HCT116 (cell line): ENCODE measurements around the gene ARMC2. TPM values are rescaled to one million over a fixed set of nuclear protein-coding genes. Genes with fewer than 3 reads are reported as not detected.

Experiments
- ATAC-seq: fragments of 200-7000 bp; cut with Tn5 transposase; 2 replicates; pipeline ENCODE4 v1.9.1; 2020; ENCODE audit warnings: mild to moderate bottlenecking, moderate library complexity
- BruUV-seq: library from RNA; stranded (reverse); fragments of 400-500 nt; replicated peaks from 2 replicates; lab custom pipeline; 2021; lab: Mats Ljungman, UMichigan
- CTCF ChIA-PET: fragments of 300-600 bp; sonication (Branson Sonifier 250); formaldehyde crosslinking; loops from one replicate; lab custom pipeline; 2021; ENCODE audit warnings: antibody characterized with exemption; lab: Charles Lee
- POLR2A ChIA-PET: fragments of 300-600, 350-600 bp; sonication (Branson Sonifier 250); formaldehyde crosslinking; loops from one replicate; lab custom pipeline; 2021; ENCODE audit warnings: antibody characterized with exemption; lab: Charles Lee
- RAD21 ChIA-PET, 2 experiments: fragments of 300-600 bp; sonication (Branson Sonifier 250); formaldehyde crosslinking; loops; one replicate each; lab custom pipeline; 2023; ENCODE audit warnings: low total read pairs in 2 of 2; ENCODE audit not compliant: uncharacterized antibody in 2 of 2, unreplicated experiment in 2 of 2, low non-redundant PET in 1 of 2; lab: Charles Lee
- DNase-seq: peaks from one replicate; pipeline ENCODE4 v3.0.0-alpha.2; 2010; ENCODE audit warnings: low read depth, low spot score
- H2AFZ ChIP-seq: fragments of 200-600 bp; shearing (Covaris generic), sonication (generic); 2 replicates; pipeline ENCODE4 v1.6.1; 2017; ENCODE audit warnings: low read depth, mixed run types, mixed read lengths, antibody characterized with exemption, low read length; ENCODE audit not compliant: poor library complexity, severe bottlenecking
- H3K27ac ChIP-seq: 2 replicates; pipeline ENCODE4 v1.5.1; 2012; ENCODE audit warnings: low read depth, low read length
- H3K27me3 ChIP-seq: fragments of 200-600 bp; sonication (generic); 2 replicates; pipeline ENCODE4 v1.6.1; 2016; ENCODE audit warnings: mixed run types, low read length, mixed read lengths; ENCODE audit not compliant: insufficient read depth
- H3K36me3 ChIP-seq, 2 experiments: fragments of 200-500 bp in 1 of 2; fragments of 200-600 bp in 1 of 2; sonication (Bioruptor generic) in 1 of 2; sonication (generic) in 1 of 2; 2 replicates each; pipeline versions ENCODE4 v1.5.1 to v1.6.1; 2014 to 2016; ENCODE audit warnings: low read length in 2 of 2, inconsistent platforms in 1 of 2, mixed read lengths in 1 of 2, mixed run types in 1 of 2; ENCODE audit not compliant: insufficient read depth in 2 of 2, control insufficient read depth in 1 of 2
- H3K4me1 ChIP-seq, 2 experiments: fragments of 200-600 bp in 1 of 2; sonication (generic) in 1 of 2; 2 replicates each; pipeline versions ENCODE4 v1.5.1 to v1.6.1; 2012 to 2017; ENCODE audit warnings: low read length in 2 of 2, inconsistent platforms in 1 of 2, mild to moderate bottlenecking in 1 of 2, mixed read lengths in 1 of 2, mixed run types in 1 of 2, moderate library complexity in 1 of 2; ENCODE audit not compliant: insufficient read depth in 2 of 2, control insufficient read depth in 1 of 2
- H3K4me2 ChIP-seq: fragments of 200-600 bp; sonication (generic); 2 replicates; pipeline ENCODE4 v1.6.1; 2017; ENCODE audit warnings: mixed run types, low read length, mixed read lengths
- H3K4me3 ChIP-seq, 2 experiments: fragments of 200-600 bp in 1 of 2; sonication (generic) in 1 of 2; replicated peaks in 1 of 2; 2 replicates each; pipeline ENCODE4 v1.5.1; 2011 to 2016; ENCODE audit warnings: low read length in 2 of 2, control low read depth in 1 of 2, low read depth in 1 of 2, mild to moderate bottlenecking in 1 of 2, mixed read lengths in 1 of 2, mixed run types in 1 of 2
- H3K79me2 ChIP-seq: fragments of 200-600 bp; sonication (generic); 2 replicates; pipeline ENCODE4 v1.6.1; 2017; ENCODE audit warnings: mild to moderate bottlenecking, mixed run types, low read length, moderate library complexity, mixed read lengths; ENCODE audit not compliant: insufficient read depth
- H3K9ac ChIP-seq: fragments of 200-600 bp; sonication (generic); 2 replicates; pipeline ENCODE4 v1.6.1; 2016; ENCODE audit warnings: low read length, mixed read lengths
- H3K9me2 ChIP-seq: fragments of 200-600 bp; sonication (generic), shearing (Covaris generic); 2 replicates; pipeline ENCODE4 v1.6.1; 2017; ENCODE audit warnings: mixed run types, mild to moderate bottlenecking, moderate library complexity; ENCODE audit not compliant: insufficient read depth
- H3K9me3 ChIP-seq, 2 experiments: fragments of 200-500 bp in 1 of 2; fragments of 200-600 bp in 1 of 2; sonication (Bioruptor generic) in 1 of 2; sonication (generic) in 1 of 2; 2 replicates each; pipeline ENCODE4 v1.6.1; 2014 to 2017; ENCODE audit warnings: low read length in 2 of 2, mixed read lengths in 2 of 2, inconsistent platforms in 1 of 2, low read depth in 1 of 2, mild to moderate bottlenecking in 1 of 2, mixed run types in 1 of 2, moderate library complexity in 1 of 2; ENCODE audit not compliant: control insufficient read depth in 1 of 2, insufficient read depth in 1 of 2
- H4K20me1 ChIP-seq: fragments of 200-600 bp; sonication (generic), shearing (Covaris generic); 2 replicates; pipeline ENCODE4 v1.6.1; 2017; ENCODE audit warnings: mixed run types, mild to moderate bottlenecking, moderate library complexity; ENCODE audit not compliant: insufficient read depth
- ATF3 ChIP-seq: IDR thresholded peaks from 2 replicates; pipeline ENCODE4 v1.6.1; 2012
- CBX3 ChIP-seq: IDR thresholded peaks from 2 replicates; pipeline ENCODE4 v1.6.1; 2012; ENCODE audit warnings: low read depth
- CEBPB ChIP-seq: IDR thresholded peaks from 2 replicates; pipeline ENCODE4 v1.6.1; 2012; ENCODE audit warnings: low read depth
- CTCF ChIP-seq, 3 experiments: fragments of 200-600 bp in 1 of 3; sonication (generic) in 1 of 3; IDR thresholded peaks in 2 of 3; conservative IDR thresholded peaks in 1 of 3; 2 replicates each; pipeline ENCODE4 v1.5.1; 2012 to 2017; ENCODE audit warnings: low read depth in 2 of 3, low read length in 2 of 3, antibody characterized with exemption in 1 of 3, borderline replicate concordance in 1 of 3, control low read depth in 1 of 3, mild to moderate bottlenecking in 1 of 3, mixed read lengths in 1 of 3, mixed run types in 1 of 3, moderate library complexity in 1 of 3; ENCODE audit not compliant: insufficient read depth in 1 of 3
- EGR1 ChIP-seq: IDR thresholded peaks from 2 replicates; pipeline ENCODE4 v1.6.1; 2012; ENCODE audit warnings: low read depth
- ELF1 ChIP-seq: IDR thresholded peaks from 2 replicates; pipeline ENCODE4 v1.6.1; 2012; ENCODE audit warnings: low read depth, borderline replicate concordance
- EZH2 ChIP-seq: fragments of 200-600 bp; sonication (generic); IDR thresholded peaks from 2 replicates; pipeline ENCODE4 v1.6.1; 2017; ENCODE audit warnings: antibody characterized with exemption, mixed run types
- EZH2phosphoT487 ChIP-seq: fragments of 200-600 bp; IDR thresholded peaks from 2 replicates; pipeline ENCODE4 v1.6.1; 2018; ENCODE audit warnings: antibody characterized with exemption, borderline replicate concordance
- FOSL1 ChIP-seq: IDR thresholded peaks from 2 replicates; pipeline ENCODE4 v1.6.1; 2012; ENCODE audit warnings: low read depth
- POLR2A ChIP-seq: IDR thresholded peaks from 2 replicates; pipeline ENCODE4 v1.7.0; 2011; ENCODE audit warnings: borderline replicate concordance; ENCODE audit not compliant: insufficient read depth, insufficient read length; ENCODE audit errors: extremely low read depth
- POLR2AphosphoS5 ChIP-seq: IDR thresholded peaks from 2 replicates; pipeline ENCODE4 v1.6.1; 2011; ENCODE audit warnings: mild to moderate bottlenecking, low read depth, low read length, moderate library complexity
- RAD21 ChIP-seq: IDR thresholded peaks from 2 replicates; pipeline ENCODE4 v1.6.1; 2012; ENCODE audit warnings: low read depth, mild to moderate bottlenecking
- SP1 ChIP-seq: IDR thresholded peaks from 2 replicates; pipeline ENCODE4 v1.6.1; 2012; ENCODE audit warnings: low read depth
- TCF7L2 ChIP-seq: IDR thresholded peaks from 2 replicates; pipeline ENCODE4 v1.7.0; 2011; ENCODE audit warnings: borderline replicate concordance, inconsistent platforms; ENCODE audit not compliant: insufficient read depth, insufficient read length; ENCODE audit errors: extremely low read depth
- YY1 ChIP-seq: IDR thresholded peaks from 2 replicates; pipeline ENCODE4 v1.6.1; 2011; ENCODE audit warnings: low read length, low read depth, moderate library complexity, mild to moderate bottlenecking; ENCODE audit not compliant: insufficient replicate concordance; ENCODE audit errors: extremely low read depth
- ZFX ChIP-seq: fragments of 450-650 bp; IDR thresholded peaks from 2 replicates; pipeline ENCODE4 v1.6.1; 2017
- ZNF274 ChIP-seq: fragments of 200-500 bp; sonication (Bioruptor generic); IDR thresholded peaks from 2 replicates; pipeline ENCODE4 v1.6.1; 2014; ENCODE audit warnings: mild to moderate bottlenecking, low read depth, low read length, inconsistent platforms
- intact Hi-C: fragments of 100-400 bp; cut with micrococcal nuclease; formaldehyde crosslinking; loops from 2 replicates; pipeline ENCODE4 v1.10.0; 2022
- total RNA-seq: library from RNA; stranded (reverse); gene quantifications from one replicate; pipeline ENCODE4 v1.2.1, GENCODE V29; 2021; ENCODE audit not compliant: unreplicated experiment

Gene ARMC2
- total RNA-seq, 1 experiment from 2014 or later, result 3.6 TPM

GRCh38 chr6:108897371-108897770, 49.1 kb downstream of the ARMC2 start (continued):
- TF ChIP-seq POLR2AphosphoS5, result no peak
- TF ChIP-seq ZFX, result no peak
- TF ChIP-seq CEBPB, result no peak
- no peak for TF ChIP-seq EZH2
- no peak for TF ChIP-seq CBX3
- no peak for TF ChIP-seq FOSL1

GRCh38 chr6:108902382-108902792, 54.2 kb downstream of the ARMC2 start:
- Histone ChIP-seq H4K20me1 (no peaks in the 10 kb centered on the region), H3K27me3 (no peaks in the 10 kb centered on the region), H3K9ac (no peak overlapping the region), H3K79me2 (no peaks in the 10 kb centered on the region), H2AFZ (no peak overlapping the region), H3K36me3 (no peaks in the 10 kb centered on the region), H3K9me3 (no peaks in the 10 kb centered on the region), H3K4me1 (peaks cover 2 to 3% of the 10 kb centered on the region in 2 experiments), H3K4me3 (no peak overlapping the region), H3K9me2 (no peaks in the 10 kb centered on the region), H3K4me2 (no peak overlapping the region)
- no peak for ATAC-seq
- ChIA-PET RAD21 (no interaction called here), CTCF (interaction anchor here (1.7 kb wide), 1 partner anchor 9 kb away, joined by 8 read pairs; no protein-coding TSS in a partner anchor), POLR2A (no interaction called here)
- intact Hi-C loops, result no loop called here
- no peak for DNase-seq
- BruUV-seq, result no TSS peak
- no peak for TF ChIP-seq RAD21
- no peak for TF ChIP-seq EZH2
- TF ChIP-seq CEBPB, result no peak
- TF ChIP-seq CBX3, result no peak
- TF ChIP-seq POLR2A, result no peak
- no peak for TF ChIP-seq FOSL1
- no peak for TF ChIP-seq ELF1
- no peak for TF ChIP-seq ZNF274
- TF ChIP-seq YY1, result no peak
- TF ChIP-seq EGR1, result no peak
- TF ChIP-seq CTCF (IDR thresholded peaks at IDR 0.05 in 2 of 3, conservative IDR thresholded peaks at IDR 0.05 in 1 of 3; ENCODE audit: borderline replicate concordance in 1 of 3, insufficient read depth in 1 of 3, low read depth in 2 of 3, low read length in 2 of 3), result no peak
- TF ChIP-seq TCF7L2, result no peak
- no peak for TF ChIP-seq ZFX
- no peak for TF ChIP-seq EZH2phosphoT487
- TF ChIP-seq ATF3, result no peak
- TF ChIP-seq SP1, result no peak
- TF ChIP-seq, all 23 proteins: peak for 0
- no peak overlapping the region for H3K27ac ChIP-seq
